A172 (cell line): ENCODE data around the gene ATP6AP1. TPM values are rescaled to one million over a fixed set of nuclear protein-coding genes. Genes with fewer than 3 reads are reported as not detected.
A peak's percentile ranks its signal among the peaks of the same experiment; 100 is the strongest.

ENCODE experiments used
- DNase-seq: peaks from one replicate; pipeline ENCODE4 v3.0.0-alpha.2; 2015; ENCODE audit warnings: low spot score
- total RNA-seq: library from RNA; depleted of rRNA; stranded (reverse); fragments of >200 nt; shearing (Covaris generic); gene quantifications from 2 replicates; pipeline ENCODE4 v1.2.3, GENCODE V29; 2014

The ATP6AP1 gene
- total RNA-seq, 1 experiment from 2014 or later, result 137 TPM

DNA sequence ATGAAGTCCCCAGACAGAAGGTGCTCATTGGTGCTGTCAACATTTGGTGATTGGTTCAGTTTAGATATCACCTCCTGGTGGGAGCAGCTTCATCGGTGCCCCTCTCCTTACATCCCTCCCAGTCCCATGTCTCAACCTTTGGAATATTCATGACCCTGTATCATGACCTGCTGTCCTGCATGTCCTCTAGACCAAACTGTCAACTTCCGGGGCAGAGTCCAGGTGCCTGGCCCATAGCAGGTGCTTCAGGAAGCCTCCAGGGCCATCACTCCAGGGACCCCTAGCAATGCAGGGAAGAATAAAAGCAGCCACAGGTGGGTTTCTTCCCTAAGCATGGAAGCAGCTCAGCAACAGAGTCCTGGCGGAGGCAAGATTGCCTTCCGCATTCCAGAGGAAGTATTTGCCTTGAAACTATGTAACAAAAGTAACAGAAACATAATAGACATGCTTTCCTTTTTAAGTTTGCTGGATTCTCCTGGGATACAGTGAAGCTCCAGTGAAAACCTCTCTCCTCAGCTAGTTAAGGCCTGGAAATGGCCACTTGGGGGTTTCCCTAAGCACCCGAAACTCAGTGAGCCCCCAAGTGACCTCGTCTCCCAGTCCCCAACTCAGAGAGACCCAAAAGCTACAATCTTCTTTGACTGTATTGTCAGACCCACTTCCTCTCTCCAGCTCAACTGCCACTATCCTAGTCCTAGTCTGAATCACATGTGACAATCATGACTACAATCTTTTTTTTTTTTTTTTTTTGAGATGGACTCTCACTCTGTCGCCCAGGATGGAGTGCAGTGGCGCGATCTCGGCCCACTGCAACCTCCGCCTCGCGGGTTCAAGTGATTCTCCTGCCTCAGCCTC lies 1.3 kb upstream of the ATP6AP1 start:
- DNase-seq, result no peak

DNA sequence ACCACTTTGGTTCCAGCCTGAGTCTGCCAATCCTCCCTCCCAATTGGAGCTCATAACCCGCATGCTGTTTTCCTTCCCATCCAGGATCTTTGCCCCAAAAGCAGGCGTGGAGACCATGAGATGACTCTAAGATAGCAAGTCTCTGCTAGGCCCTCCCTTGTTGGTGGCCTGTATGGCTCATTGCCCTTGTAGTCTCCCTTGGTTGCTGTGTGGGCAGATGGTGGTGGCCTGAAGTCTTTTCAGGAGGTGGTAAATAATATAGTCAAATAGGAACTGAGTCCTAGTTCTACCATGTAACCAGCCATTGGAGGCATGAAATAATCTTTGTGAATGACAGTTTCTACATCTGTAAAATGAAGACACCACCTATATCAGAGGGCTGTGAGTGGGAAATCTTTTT lies 1.2 kb downstream of the ATP6AP1 start:
- no peak for DNase-seq

DNA sequence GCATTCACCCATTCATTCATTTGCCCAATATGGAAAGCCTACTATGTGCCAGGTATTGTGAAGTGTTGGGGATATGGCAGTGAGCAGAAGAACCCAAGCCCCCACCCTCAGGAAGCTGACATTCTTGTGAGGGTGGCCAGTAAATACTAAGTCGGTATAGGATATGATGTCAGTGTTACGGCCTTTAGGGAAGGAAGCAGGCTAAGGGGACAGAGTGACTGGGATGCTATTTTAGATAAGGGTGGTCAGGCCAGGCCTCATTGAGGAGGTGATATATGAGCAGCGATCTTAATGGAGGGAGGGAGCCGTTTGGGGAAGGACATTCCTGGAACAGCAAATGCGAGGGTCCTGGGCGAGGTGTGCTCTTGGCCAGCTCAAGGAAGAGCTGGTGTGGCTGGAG lies 2.0 kb downstream of the ATP6AP1 start:
- no peak for DNase-seq

DNA sequence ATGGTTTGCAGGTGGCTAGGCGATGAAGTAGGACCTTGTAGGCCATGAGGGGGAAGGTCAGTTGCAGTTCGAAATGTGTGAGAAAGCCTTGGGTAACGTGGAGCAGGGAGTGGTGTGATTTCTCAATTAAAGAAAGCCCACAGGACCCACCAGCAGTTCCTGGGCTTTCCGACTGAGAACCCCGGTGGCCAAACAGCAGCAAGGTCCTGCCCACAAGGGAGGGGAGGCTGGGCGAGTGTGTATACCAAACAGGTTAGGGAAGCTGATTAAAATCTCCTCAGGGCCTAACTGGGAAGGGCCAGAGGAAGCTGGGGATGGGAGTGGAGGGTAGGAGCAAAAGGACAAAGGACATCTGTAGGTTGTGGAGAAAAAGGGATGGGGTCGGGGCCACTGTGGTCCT lies 2.4 kb downstream of the ATP6AP1 start:
- no peak for DNase-seq

DNA sequence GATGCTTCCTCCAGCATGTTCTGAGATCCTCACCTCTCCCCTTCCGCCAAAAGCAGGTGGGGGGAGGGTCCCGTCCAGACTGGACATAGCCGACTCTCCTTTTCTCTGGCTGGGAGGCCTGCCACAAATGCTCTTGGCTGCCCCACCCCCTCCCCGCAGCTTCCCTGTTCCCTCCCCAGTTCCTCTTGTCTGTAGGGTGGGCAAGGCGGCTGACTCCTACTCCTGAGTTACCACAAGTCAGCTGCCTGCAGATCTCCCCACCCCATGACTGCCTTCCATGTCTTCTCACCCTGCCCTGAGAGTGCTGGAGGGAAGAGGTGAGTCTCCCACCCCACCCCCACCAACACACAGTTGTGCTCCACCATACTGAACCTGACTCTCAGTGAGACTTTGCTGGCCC lies 2.9 kb downstream of the ATP6AP1 start:
- DNase-seq, result no peak

DNA sequence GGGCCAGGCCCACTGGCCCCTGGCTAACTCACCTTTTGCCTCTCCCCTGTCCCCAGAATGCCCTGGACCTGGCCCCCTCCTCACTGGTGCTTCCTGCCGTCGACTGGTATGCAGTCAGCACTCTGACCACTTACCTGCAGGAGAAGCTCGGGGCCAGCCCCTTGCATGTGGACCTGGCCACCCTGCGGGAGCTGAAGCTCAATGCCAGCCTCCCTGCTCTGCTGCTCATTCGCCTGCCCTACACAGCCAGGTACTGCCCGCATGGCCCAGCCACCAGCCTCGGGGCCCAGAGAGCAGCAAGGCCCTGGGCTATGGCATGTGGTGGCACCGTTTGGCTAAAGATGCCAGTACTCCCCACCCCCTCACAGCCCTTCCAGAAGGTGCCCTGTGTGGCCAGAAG lies 3.7 kb downstream of the ATP6AP1 start:
- no peak for DNase-seq

DNA sequence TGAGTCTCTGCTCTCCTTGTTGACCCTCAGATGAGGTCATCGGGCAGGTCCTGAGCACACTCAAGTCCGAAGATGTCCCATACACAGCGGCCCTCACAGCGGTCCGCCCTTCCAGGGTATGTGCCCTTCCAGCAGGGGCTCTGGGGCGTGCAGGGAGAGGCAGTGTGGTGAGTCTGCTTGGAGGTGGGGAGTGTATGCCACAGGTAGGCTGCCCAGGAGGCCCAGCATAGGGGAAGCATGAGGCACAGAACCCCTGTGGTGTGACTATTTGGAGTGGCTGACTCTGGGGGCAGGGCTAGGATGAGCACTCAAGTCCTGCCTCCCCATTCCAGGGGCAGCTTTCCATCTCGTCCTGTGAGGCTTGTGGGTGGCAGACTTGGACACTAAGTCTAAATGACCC lies 5.1 kb downstream of the ATP6AP1 start:
- no peak for DNase-seq

DNA sequence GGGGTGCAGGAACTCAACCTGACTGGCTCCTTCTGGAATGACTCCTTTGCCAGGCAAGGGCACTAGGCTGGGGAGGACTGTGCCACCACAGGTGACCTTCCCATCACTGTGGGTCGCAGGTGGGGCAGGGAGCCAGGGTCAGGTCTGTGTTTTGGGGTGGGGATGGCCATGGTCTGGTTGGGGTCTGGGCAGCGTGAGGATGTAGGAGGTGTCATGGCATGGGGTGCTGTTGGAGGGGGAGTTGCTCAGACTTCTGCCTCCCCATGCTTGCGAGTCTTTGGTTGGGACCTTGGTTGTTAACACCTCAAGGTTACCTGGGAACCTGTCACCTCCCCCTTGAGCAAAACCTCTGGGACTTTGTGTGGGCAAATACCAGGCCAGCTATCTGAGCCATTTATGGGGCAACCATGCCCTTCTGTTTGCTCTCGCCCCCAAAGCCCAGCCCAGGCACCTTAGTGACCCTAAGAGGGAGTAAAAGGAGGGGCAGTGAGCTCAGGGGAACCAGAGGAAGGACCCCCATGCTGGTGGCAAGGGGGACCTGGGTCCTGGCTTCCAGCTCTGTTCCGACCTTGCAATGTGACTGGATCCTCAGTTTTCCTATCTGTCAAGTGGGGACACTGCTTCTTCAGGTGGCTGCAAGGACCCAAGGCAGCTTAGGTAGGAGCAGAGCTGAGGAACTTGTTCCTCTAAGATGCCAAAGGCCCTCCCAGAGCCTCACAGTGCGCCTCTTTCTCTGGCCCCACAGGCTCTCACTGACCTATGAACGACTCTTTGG lies 6.1 kb downstream of the ATP6AP1 start:
- DNase-seq, result no peak

DNA sequence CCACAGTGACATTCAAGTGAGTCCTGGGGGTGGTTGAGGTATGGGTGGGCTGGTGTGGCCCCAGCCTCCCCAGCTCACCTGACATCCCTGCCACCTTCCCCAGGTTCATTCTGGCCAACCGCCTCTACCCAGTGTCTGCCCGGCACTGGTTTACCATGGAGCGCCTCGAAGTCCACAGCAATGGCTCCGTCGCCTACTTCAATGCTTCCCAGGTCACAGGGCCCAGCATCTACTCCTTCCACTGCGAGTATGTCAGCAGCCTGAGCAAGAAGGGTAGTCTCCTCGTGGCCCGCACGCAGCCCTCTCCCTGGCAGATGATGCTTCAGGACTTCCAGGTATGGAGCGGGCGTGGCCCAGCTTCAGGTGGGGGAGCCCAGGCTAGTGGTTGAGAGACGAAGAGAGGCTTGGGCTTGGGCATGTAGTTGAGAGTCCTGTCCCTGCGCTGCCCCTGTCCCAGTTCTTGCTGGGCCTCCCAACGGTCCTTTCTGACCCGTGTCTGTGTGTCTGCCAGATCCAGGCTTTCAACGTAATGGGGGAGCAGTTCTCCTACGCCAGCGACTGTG lies 6.8 kb downstream of the ATP6AP1 start:
- DNase-seq, result no peak

DNA sequence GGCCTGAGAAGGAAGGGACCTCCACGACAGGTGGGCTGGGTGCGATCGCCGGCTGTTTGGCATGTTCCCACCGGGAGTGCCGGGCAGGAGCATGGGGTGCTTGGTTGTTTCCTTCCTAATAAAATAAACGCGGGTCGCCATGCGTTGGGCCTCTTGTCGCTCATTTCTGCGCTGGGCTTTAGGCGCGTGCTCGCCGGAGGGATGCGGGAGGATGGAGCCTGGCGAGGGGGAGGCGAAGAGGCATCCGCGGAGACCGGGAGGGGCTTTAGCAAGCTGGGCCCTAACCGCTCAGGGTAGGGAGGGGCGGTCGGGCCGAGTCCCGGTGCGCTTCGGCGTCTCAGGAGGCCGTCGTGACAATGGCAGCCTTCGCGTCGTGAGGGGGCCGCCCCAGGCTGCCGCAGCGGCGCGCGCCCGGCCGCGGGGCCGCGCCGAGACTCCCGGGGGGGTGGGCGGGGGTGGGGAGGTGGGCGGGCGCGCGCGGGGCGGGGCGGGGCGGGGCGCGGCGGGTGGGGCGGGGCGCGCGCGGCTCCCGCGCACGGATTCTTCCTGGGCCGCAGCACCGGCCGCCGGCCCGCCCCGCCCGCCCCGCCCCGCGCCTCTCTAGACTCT lies 8.0 kb downstream of the ATP6AP1 start:
- DNase-seq, result no peak

DNA sequence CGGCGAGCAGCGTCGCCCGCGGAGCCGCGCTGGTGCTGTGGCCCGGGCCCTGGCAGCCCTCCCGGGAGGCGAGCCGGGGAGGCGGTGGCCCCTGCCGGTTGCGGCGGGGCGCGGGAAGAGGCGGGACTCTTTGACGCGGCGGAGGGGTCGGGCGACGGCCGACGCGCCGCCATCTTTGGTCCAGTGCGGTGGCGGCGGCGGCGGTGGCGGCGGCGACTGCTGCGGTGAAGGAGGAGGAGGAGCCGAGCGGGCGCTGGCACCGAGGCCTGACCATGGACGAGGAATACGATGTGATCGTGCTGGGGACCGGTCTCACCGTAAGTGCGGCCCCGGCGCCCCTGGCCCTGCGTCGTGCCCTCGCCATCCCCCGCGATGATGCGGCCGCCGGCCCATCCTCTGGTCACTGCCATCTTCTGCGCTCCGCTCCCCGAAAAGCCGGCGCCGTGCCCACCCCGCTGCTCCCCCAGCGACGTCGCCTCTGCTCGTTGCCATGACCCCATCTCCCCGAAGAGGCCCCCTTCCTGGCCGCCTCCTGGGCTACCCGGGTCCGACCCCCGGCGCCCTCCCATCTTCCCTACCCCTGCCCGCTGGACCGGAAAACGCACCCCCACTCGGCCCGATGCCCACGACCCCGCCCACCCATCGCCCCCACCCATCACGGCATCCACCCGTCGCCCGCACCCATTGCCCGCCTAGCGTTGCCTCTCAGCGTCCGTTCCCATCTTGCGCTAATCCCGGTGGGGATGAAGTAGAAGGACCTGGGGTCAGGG lies 8.7 kb downstream of the ATP6AP1 start, which contains the start of gene GDI1:
Gene GDI1 (plus strand): TSS at position 172 of the 770 bp plus-strand sequence. CDS start 101 bp downstream, at position 273.
- DNase-seq, result peak; percentile 44

DNA sequence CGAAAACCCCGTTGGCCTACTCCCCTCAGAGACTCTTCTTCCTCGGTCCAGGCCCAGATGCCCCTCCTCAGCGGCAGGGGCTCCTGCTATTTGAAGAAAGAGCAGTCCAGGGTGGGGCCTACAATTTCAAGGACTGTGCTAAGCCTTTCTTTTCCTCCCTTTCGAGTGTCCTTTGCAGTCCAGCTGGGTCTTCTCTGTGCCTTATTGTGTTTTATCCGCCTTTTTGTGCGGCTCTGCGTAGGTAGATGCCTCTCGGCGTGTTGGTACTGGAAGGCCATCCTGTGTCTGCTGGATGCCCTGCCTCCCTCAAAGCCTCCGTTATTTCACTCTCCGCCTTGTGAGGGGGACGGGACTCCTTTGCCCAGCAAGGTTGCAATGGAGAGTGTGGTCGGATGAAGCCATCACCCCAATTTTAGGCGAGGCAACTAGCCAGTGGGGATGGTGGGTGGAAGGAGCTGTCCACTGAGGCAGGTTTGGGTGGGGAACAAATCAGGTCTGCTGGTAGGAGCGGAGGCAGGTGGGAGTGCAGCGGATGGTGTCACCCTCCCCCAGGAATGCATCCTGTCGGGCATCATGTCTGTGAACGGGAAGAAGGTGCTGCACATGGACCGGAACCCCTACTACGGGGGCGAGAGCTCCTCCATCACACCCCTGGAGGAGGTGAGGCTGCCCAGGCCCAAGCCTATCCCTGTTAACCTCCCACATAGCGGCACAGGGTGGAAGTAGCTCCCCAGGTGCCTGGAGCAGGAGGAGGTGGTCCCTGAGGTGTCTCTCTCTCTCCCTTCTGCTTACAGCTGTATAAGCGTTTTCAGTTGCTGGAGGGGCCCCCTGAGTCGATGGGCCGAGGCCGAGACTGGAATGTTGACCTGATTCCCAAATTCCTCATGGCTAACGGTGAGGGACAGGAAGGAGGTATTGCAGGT lies 9.8 kb downstream of the ATP6AP1 start:
- DNase-seq, result peak; percentile 10

DNA sequence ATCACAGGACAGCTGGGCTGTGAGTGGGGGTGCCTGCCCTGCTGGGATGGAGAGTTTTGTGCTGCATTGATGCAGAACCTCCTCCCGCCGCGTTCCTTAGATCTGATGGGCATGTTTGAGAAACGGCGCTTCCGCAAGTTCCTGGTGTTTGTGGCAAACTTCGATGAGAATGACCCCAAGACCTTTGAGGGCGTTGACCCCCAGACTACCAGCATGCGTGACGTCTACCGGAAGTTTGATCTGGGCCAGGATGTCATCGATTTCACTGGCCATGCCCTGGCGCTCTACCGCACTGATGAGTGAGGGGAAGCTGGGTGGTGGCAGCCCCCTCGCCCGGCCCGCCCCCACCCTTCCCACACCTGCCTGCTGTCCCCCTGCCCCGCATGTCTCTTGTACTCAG lies 11.4 kb downstream of the ATP6AP1 start:
- no peak for DNase-seq

DNA sequence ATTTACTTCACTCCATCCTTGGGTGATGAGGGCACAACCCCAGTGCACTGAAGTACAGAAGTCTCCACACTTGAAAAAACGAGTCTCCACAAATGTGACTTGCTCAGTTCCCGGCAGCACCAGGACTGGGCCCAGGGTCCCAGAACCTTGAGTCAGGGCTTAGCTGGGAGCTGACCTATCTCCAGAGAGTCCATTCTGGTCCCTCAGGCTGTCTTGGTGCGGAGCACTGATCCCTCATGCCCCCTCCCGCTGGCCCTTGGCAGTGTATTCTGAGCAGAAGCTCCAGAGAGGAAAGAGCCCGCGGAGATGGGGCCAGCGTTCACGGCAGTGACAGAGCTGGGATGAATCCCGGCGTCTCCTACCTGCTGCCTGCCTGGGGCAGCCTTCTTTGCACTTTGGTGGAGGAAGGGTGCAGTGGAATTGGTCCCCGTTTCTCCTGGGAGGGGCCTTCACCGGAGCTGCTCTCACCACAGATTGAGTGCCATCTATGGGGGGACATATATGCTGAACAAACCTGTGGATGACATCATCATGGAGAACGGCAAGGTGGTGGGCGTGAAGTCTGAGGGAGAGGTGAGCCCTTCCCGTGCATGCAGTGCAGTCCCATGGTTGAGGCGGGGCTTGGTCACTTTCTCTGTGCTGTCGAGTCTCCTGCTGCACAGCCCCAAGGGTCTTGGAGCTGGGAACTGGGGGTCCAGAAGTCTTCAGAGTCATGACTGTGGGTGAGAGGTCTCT lies 12.3 kb downstream of the ATP6AP1 start:
- DNase-seq, result no peak

DNA sequence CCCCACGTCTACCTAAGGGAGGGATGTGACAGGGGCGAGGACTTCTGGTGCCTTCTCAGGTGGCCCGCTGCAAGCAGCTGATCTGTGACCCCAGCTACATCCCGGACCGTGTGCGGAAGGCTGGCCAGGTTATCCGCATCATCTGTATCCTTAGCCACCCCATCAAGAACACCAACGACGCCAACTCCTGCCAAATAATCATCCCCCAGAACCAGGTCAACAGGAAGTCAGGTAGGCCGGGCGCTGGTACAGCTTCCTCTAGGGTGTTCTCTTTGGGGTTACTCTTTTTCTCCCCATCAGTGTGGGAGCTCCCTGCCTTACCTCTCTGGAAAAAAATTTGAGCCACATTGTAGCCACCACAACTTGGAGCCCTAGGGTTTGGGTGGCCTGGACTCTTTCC lies 13.1 kb downstream of the ATP6AP1 start:
- no peak for DNase-seq

DNA sequence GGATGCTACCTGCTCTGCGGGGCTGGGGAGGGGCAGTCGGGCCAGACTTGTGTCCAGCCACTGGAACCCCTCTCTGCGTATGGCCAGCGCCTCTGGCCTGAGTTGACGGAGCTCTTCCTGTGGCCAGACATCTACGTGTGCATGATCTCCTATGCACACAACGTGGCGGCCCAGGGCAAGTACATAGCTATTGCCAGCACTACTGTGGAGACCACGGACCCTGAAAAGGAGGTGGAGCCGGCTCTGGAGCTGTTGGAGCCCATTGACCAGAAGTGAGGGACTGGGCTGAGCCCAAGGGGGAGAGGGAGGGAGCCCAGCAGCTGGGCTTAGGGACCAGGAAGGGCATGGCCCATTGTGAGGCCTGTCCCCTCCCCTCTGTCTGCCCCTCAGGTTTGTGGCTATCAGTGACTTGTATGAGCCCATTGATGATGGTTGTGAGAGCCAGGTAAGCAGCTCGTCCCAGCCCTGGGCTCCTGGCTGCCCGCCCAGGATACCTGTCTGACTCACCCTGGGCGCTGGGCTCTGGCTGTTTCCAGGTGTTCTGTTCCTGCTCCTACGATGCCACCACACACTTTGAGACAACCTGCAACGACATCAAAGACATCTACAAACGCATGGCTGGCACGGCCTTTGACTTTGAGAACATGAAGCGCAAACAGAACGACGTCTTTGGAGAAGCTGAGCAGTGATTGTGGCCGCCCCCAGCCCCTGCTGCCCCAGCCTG lies 13.7 kb downstream of the ATP6AP1 start:
- DNase-seq, result no peak

DNA sequence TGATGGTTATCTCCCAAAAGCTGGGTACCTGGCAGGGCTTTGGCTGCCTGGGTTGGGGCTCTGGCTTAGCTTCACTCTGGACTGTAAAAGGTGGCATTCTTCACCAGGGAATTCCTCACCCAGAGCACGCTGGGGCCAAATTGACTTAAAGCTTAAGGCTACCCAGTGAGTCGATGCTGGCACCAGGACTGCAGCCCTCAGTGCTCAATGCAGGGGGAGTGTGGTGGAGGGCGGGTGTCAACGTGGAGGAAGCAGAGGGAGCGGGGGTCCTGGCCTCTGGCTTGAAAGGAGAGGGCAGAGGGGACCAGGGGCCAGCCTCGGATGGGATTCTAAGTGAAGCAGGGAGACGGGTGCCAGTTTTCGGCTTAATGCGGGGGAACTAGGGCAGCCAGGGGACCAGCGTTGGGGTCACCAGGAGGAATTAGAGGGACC lies 15.0 kb downstream of the ATP6AP1 start:
- DNase-seq, result peak; percentile 43

DNA sequence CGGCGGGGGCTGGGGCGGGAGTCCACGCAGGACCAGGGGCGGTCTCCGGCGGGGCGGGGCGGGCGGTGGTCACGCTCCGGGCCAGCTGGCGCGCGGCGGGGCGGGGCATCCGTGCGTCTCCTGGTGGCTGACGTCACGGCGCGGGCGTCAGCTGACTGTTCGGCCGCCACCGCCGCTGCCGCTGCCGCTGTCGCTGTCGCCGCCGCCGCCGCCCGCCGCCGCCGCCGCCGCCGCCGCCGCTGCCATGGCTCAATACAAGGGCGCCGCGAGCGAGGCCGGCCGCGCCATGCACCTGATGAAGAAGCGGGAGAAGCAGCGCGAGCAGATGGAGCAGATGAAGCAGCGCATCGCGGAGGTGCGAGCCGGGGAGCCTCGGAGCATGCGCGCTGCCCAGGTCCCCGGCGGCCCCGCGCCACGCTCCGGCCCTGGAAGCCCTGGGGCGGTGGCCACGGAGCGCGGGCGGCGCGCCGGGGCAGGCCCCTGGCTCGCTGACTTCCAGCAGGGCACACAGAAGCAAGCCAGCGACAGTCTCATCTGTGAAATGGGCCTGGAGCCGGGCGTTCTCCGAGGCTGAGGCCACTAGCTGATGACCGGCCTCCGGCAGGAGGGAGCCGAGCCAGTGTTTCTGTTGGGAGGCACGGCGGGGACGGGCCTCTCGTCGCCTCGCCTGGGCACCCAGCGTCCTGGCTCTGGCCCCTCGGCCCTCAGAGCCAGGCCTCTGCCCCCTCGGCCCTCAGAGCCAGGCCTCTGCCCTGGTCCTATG lies 15.7 kb downstream of the ATP6AP1 start, which contains the start of gene FAM50A:
Gene FAM50A (plus strand): TSS at position 150 of the 763 bp plus-strand sequence. CDS start 95 bp downstream, at position 245.
- DNase-seq, result peak; percentile 52
